Right lobe of liver (tissue), 6 donors: ENCODE data around the gene KIF27. TPM values are rescaled to one million over a fixed set of nuclear protein-coding genes. Genes with fewer than 3 reads are reported as not detected.

Source experiments
- ATAC-seq, 4 donors: fragments of 200-7000 bp; cut with Tn5 transposase; one replicate each; pipeline ENCODE4 v1.9.1; 2020; ENCODE audit warnings: mild to moderate bottlenecking in 4 of 4, moderate library complexity in 4 of 4
- DNase-seq, 3 donors: peaks; one replicate each; pipeline ENCODE4 v3.0.0-alpha.2; 2020
- H3K27ac ChIP-seq, 3 donors: fragments of 200-600 bp; one replicate each; pipeline ENCODE4 v1.8.0; 2022
- H3K27me3 ChIP-seq, 2 donors: fragments of 200-600 bp; one replicate each; pipeline ENCODE4 v1.8.0; 2022
- H3K36me3 ChIP-seq, 4 donors: fragments of 200-600 bp; sonication (generic) in 1 of 4; one replicate each; pipeline versions ENCODE4 v1.5.1 to v1.8.0; 2017 to 2022; ENCODE audit warnings: control low read depth in 1 of 4
- H3K4me1 ChIP-seq, 4 donors: fragments of 200-600 bp; sonication (generic) in 1 of 4; one replicate each; pipeline versions ENCODE4 v1.5.1 to v1.8.0; 2017 to 2022; ENCODE audit warnings: control low read depth in 1 of 4
- H3K4me3 ChIP-seq, 3 donors: fragments of 200-600 bp; one replicate each; pipeline ENCODE4 v1.8.0; 2022
- H3K9me3 ChIP-seq, 4 donors: fragments of 200-600 bp; sonication (generic) in 1 of 4; one replicate each; pipeline versions ENCODE4 v1.5.1 to v1.8.0; 2017 to 2022; ENCODE audit warnings: control low read depth in 1 of 4
- POLR2A ChIP-seq: fragments of 450-650 bp; IDR thresholded peaks from one replicate; pipeline ENCODE4 v1.6.1; 2017; ENCODE audit warnings: antibody characterized with exemption, mild to moderate bottlenecking
- WGBS: methylation state at CpG from one replicate; pipeline ENCODE4 v1.1.6; 2018; ENCODE audit warnings: low coverage, low lambda C conversion rate; ENCODE audit not compliant: insufficient coverage; ENCODE audit errors: missing lambda C conversion rate; 5-methylcytosine and 5-hydroxymethylcytosine counted together
- intact Hi-C, 2 donors: fragments of 100-400 bp; cut with DNase I; formaldehyde crosslinking; loops; one replicate each; pipeline versions ENCODE4 v1.11.2 to v1.14.1; 2022
- total RNA-seq, 6 experiments: library from RNA; depleted of rRNA in 2 of 6; stranded (reverse); fragments of >200 nt in 2 of 6; fragmentation: NEBNext Ultra II Directional in 3 of 6; extraction: Animal tissue kit (Norgen Biotek cat#: 25700) in 3 of 6; gene quantifications; one replicate each; pipeline versions ENCODE4 v1.1.0 to v1.2.4, GENCODE V29; 2016 to 2023
- TF ChIP-seq, protein P1 (sequence below), 4 donors: fragments of 200-600 bp in 3 of 4; fragments of 450-650 bp in 1 of 4; IDR thresholded peaks; one replicate each; pipeline versions ENCODE4 v1.5.1 to v1.8.0; 2016 to 2022; ENCODE audit warnings: antibody characterized with exemption in 4 of 4, mild to moderate bottlenecking in 2 of 4
- donor health status: DM: no; HTN: yes; CAD: no.
- donor health status: DM: no; HTN: no; CAD: no.
- donor health status: DM: no; HTN: no; CAD: no.
- donor health status: DM: no; HTN: yes; CAD: no.
- donor health status: DM: no; HTN: yes; CAD: no.

KIF27 gene
- total RNA-seq, 6 experiments from 2014 or later = 1.1 to 2.8 (median 2.2) TPM

GRCh38 chr9:83966209-83966582 is 45.0 kb upstream of the KIF27 start:
- H3K4me3 ChIP-seq = no peak overlapping the region
- WGBS = 88% methylated on average over 6 of the region's 8 CpGs
- H3K4me1 ChIP-seq = peaks cover 0 to 12% (median 0%) of the 10 kb centered on the region in 4 donors
- no peaks in the 10 kb centered on the region for H3K27me3 ChIP-seq
- H3K9me3 ChIP-seq = no peaks in the 10 kb centered on the region
- no peak overlapping the region for H3K27ac ChIP-seq
- intact Hi-C loops = no loop called here
- DNase-seq (no peak), ATAC-seq (no peak)
- TF ChIP-seq POLR2A = peak; percentile 10
- TF ChIP-seq, protein P1, sequence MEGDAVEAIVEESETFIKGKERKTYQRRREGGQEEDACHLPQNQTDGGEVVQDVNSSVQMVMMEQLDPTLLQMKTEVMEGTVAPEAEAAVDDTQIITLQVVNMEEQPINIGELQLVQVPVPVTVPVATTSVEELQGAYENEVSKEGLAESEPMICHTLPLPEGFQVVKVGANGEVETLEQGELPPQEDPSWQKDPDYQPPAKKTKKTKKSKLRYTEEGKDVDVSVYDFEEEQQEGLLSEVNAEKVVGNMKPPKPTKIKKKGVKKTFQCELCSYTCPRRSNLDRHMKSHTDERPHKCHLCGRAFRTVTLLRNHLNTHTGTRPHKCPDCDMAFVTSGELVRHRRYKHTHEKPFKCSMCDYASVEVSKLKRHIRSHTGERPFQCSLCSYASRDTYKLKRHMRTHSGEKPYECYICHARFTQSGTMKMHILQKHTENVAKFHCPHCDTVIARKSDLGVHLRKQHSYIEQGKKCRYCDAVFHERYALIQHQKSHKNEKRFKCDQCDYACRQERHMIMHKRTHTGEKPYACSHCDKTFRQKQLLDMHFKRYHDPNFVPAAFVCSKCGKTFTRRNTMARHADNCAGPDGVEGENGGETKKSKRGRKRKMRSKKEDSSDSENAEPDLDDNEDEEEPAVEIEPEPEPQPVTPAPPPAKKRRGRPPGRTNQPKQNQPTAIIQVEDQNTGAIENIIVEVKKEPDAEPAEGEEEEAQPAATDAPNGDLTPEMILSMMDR (IDR thresholded peaks at IDR 0.05) = no peak
- H3K36me3 ChIP-seq = peaks cover 13 to 43% (median 30%) of the 10 kb centered on the region in 4 donors

GRCh38 chr9:83965350-83966208 is 44.3 kb upstream of the KIF27 start:
- DNase-seq = no peak
- Histone ChIP-seq H3K4me3 (no peak overlapping the region), H3K4me1 (peaks cover 0 to 12% (median 0%) of the 10 kb centered on the region in 4 donors), H3K27ac (no peak overlapping the region), H3K36me3 (peaks cover 7 to 37% (median 24%) of the 10 kb centered on the region in 4 donors), H3K9me3 (no peaks in the 10 kb centered on the region), H3K27me3 (no peaks in the 10 kb centered on the region)
- TF ChIP-seq POLR2A = no peak
- TF ChIP-seq, protein P1 (IDR thresholded peaks at IDR 0.05) = no peak
- ATAC-seq = peak in 1 of 4 donors; percentile 10
- intact Hi-C loops = no loop called here
- WGBS = 60% methylated on average over 11 of the region's 11 CpGs

GRCh38 chr9:83964973-83965349 is 43.7 kb upstream of the KIF27 start:
- DNase-seq (no peak), ATAC-seq (peak in 3 of 4 donors; percentile 8 to 30 (median 27))
- no peak overlapping the region for H3K27ac ChIP-seq
- no peak overlapping the region for H3K4me3 ChIP-seq
- peaks cover 0 to 12% (median 0%) of the 10 kb centered on the region in 4 donors for H3K4me1 ChIP-seq
- no peaks in the 10 kb centered on the region for H3K27me3 ChIP-seq
- H3K36me3 ChIP-seq = peaks cover under 1 to 31% (median 17%) of the 10 kb centered on the region in 4 donors
- intact Hi-C loops = no loop called here
- 27% methylated on average over 2 of the region's 2 CpGs for WGBS
- TF ChIP-seq POLR2A = no peak
- TF ChIP-seq, protein P1 (IDR thresholded peaks at IDR 0.05) = no peak
- H3K9me3 ChIP-seq = no peaks in the 10 kb centered on the region

DNA sequence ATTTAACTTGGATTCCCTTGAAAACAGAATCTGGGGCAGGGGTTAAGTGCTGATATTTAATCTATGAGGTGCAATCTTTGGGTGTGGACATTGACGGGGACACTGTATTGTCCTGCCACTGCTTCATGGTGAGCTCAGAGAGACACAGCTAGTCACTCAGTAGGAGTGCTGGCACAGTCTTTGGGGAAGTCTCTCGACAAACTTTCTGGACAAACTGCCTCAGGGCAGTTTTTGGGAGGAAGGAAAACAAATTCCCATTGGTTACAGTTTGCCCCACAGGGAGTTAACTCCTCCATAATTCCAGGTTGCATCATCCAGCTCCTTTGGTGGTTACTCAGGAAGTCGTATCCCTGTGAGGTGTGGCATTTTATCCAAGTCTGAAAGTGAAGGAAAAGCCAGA is 40.9 kb upstream of the KIF27 start:
- Histone ChIP-seq H3K9me3 (no peaks in the 10 kb centered on the region), H3K36me3 (peaks cover 0 to 8% (median 3%) of the 10 kb centered on the region in 4 donors), H3K27me3 (no peaks in the 10 kb centered on the region), H3K4me1 (peaks cover 0 to 18% (median 0%) of the 10 kb centered on the region in 4 donors), H3K27ac (peak overlapping the region in 1 of 3 donors; percentile 29), H3K4me3 (no peak overlapping the region)
- no peak for DNase-seq
- TF ChIP-seq, protein P1 (IDR thresholded peaks at IDR 0.05) = no peak
- TF ChIP-seq POLR2A = no peak
- 13% methylated on average over 1 of the region's 3 CpGs for WGBS
- intact Hi-C loops = no loop called here
- ATAC-seq = peak; percentile 79 to 85 (median 82)
